H9 (cell line): Measurements from ENCODE around the gene FARP1. TPM values are rescaled to one million over a fixed set of nuclear protein-coding genes. Genes with fewer than 3 reads are reported as not detected.

Source experiments
- DNase-seq: peaks from one replicate; pipeline ENCODE4 v3.0.0-alpha.2; 2017
- H2AFZ ChIP-seq: one replicate; pipeline ENCODE4 v1.6.1; 2013; ENCODE audit warnings: mild to moderate bottlenecking, low read length, control low read depth, moderate library complexity
- H2AK5ac ChIP-seq: 2 replicates; pipeline ENCODE4 v1.6.1; 2013; ENCODE audit warnings: low read length, control low read depth, mixed read lengths; ENCODE audit not compliant: insufficient read length
- H2BK120ac ChIP-seq: one replicate; pipeline ENCODE4 v1.6.1; 2013; ENCODE audit warnings: low read depth, mild to moderate bottlenecking, low read length, control low read depth, inconsistent platforms; ENCODE audit not compliant: poor library complexity, severe bottlenecking
- H2BK12ac ChIP-seq: 2 replicates; pipeline ENCODE4 v1.6.1; 2013; ENCODE audit warnings: low read length, control low read depth, mixed read lengths, low read depth; ENCODE audit not compliant: insufficient read length
- H2BK15ac ChIP-seq: 2 replicates; pipeline ENCODE4 v1.6.1; 2013; ENCODE audit warnings: low read depth, low read length, control low read depth
- H2BK20ac ChIP-seq: one replicate; pipeline ENCODE4 v1.6.1; 2013; ENCODE audit warnings: low read depth, mild to moderate bottlenecking, low read length, control low read depth, inconsistent platforms; ENCODE audit not compliant: poor library complexity, severe bottlenecking
- H2BK5ac ChIP-seq: 2 replicates; pipeline ENCODE4 v1.6.1; 2013; ENCODE audit warnings: low read length, control low read depth, mixed read lengths; ENCODE audit not compliant: insufficient read length
- H3K14ac ChIP-seq: 2 replicates; pipeline ENCODE4 v1.6.1; 2013; ENCODE audit warnings: low read length, control low read depth; ENCODE audit not compliant: insufficient read depth
- H3K18ac ChIP-seq: 2 replicates; pipeline ENCODE4 v1.6.1; 2013; ENCODE audit warnings: low read depth, mild to moderate bottlenecking, mixed read lengths, low read length, control low read depth; ENCODE audit not compliant: insufficient read length
- H3K23ac ChIP-seq: 2 replicates; pipeline ENCODE4 v1.6.1; 2013; ENCODE audit warnings: low read length, control low read depth, mixed read lengths, low read depth; ENCODE audit not compliant: insufficient read length
- H3K23me2 ChIP-seq: 2 replicates; pipeline ENCODE4 v1.6.1; 2013; ENCODE audit warnings: low read depth, mild to moderate bottlenecking, mixed read lengths, low read length, control low read depth; ENCODE audit not compliant: insufficient read length, poor library complexity, severe bottlenecking
- H3K27ac ChIP-seq: 2 replicates; pipeline ENCODE4 v1.5.1; 2013; ENCODE audit warnings: low read length, control low read depth, mixed read lengths, low read depth; ENCODE audit not compliant: insufficient read length
- H3K27me3 ChIP-seq: 2 replicates; pipeline ENCODE4 v1.6.1; 2013; ENCODE audit warnings: low read length, control low read depth, inconsistent platforms; ENCODE audit not compliant: insufficient read depth
- H3K4ac ChIP-seq: 2 replicates; pipeline ENCODE4 v1.6.1; 2013; ENCODE audit warnings: low read depth, mild to moderate bottlenecking, control low read depth, inconsistent platforms, low read length, moderate library complexity
- H3K4me1 ChIP-seq: 2 replicates; pipeline ENCODE4 v1.6.1; 2013; ENCODE audit warnings: low read length, control low read depth, inconsistent platforms; ENCODE audit not compliant: insufficient read depth
- H3K4me2 ChIP-seq: 2 replicates; pipeline ENCODE4 v1.6.1; 2013; ENCODE audit warnings: low read length, control low read depth, mixed read lengths; ENCODE audit not compliant: insufficient read length, insufficient read depth
- H3K56ac ChIP-seq: 2 replicates; pipeline ENCODE4 v1.6.1; 2013; ENCODE audit warnings: low read depth, mild to moderate bottlenecking, mixed read lengths, low read length, control low read depth; ENCODE audit not compliant: insufficient read length
- H3K79me1 ChIP-seq: 2 replicates; pipeline ENCODE4 v1.6.1; 2013; ENCODE audit warnings: low read depth, mild to moderate bottlenecking, moderate library complexity, low read length, control low read depth, inconsistent platforms; ENCODE audit not compliant: insufficient read depth, poor library complexity, severe bottlenecking
- H3K79me2 ChIP-seq: 2 replicates; pipeline ENCODE4 v1.6.1; 2013; ENCODE audit warnings: low read length, control low read depth, inconsistent platforms; ENCODE audit not compliant: insufficient read depth
- H3K9ac ChIP-seq: 2 replicates; pipeline ENCODE4 v1.6.1; 2013; ENCODE audit warnings: low read length, control low read depth, mixed read lengths; ENCODE audit not compliant: insufficient read length; ENCODE audit errors: extremely low read depth
- H3K9me3 ChIP-seq: one replicate; pipeline ENCODE4 v1.6.1; 2013; ENCODE audit warnings: low read depth, low read length, inconsistent platforms; ENCODE audit not compliant: control insufficient read depth
- H3T11ph ChIP-seq: one replicate; pipeline ENCODE4 v1.6.1; 2013; ENCODE audit warnings: mild to moderate bottlenecking, low read length, control low read depth, inconsistent platforms
- H4K20me1 ChIP-seq: one replicate; pipeline ENCODE4 v1.6.1; 2013; ENCODE audit not compliant: control insufficient read depth, insufficient read length, insufficient read depth
- H4K5ac ChIP-seq: 2 replicates; pipeline ENCODE4 v1.6.1; 2013; ENCODE audit warnings: low read depth, mild to moderate bottlenecking, mixed read lengths, low read length, control low read depth; ENCODE audit not compliant: insufficient read length
- H4K8ac ChIP-seq: replicated peaks from 2 replicates; pipeline ENCODE4 v1.6.1; 2013; ENCODE audit warnings: low read length, control low read depth, mixed read lengths, low read depth; ENCODE audit not compliant: insufficient read length
- H4K91ac ChIP-seq: 2 replicates; pipeline ENCODE4 v1.6.1; 2013; ENCODE audit warnings: low read depth, mild to moderate bottlenecking, moderate library complexity, mixed read lengths, low read length, control low read depth; ENCODE audit not compliant: insufficient read length
- H3K27ac Mint-ChIP-seq, 3 experiments: 2 replicates in 2 of 3; 3 replicates in 1 of 3; pipeline ENCODE4 v1.8.0; 2020 to 2021; ENCODE audit warnings: mixed read lengths in 3 of 3, mild to moderate bottlenecking in 1 of 3, moderate library complexity in 1 of 3
- H3K27me3 Mint-ChIP-seq: 2 replicates; pipeline ENCODE4 v1.8.0; 2021; ENCODE audit warnings: low read depth, mild to moderate bottlenecking, moderate library complexity, mixed read lengths
- H3K36me3 Mint-ChIP-seq, 3 experiments: 2 replicates in 2 of 3; 3 replicates in 1 of 3; pipeline ENCODE4 v1.8.0; 2020 to 2021; ENCODE audit warnings: low read depth in 3 of 3, mixed read lengths in 3 of 3; ENCODE audit not compliant: insufficient read depth in 1 of 3
- H3K4me1 Mint-ChIP-seq, 2 experiments: 2 replicates each; pipeline ENCODE4 v1.8.0; 2020; ENCODE audit warnings: mixed read lengths in 2 of 2
- H3K4me3 Mint-ChIP-seq, 2 experiments: 2 replicates in 1 of 2; 3 replicates in 1 of 2; pipeline ENCODE4 v1.8.0; 2020 to 2021; ENCODE audit warnings: mild to moderate bottlenecking in 2 of 2, mixed read lengths in 2 of 2, moderate library complexity in 1 of 2
- H3K9me3 Mint-ChIP-seq, 2 experiments: 2 replicates in 1 of 2; 3 replicates in 1 of 2; pipeline ENCODE4 v1.8.0; 2020; ENCODE audit warnings: mild to moderate bottlenecking in 2 of 2, mixed read lengths in 2 of 2, moderate library complexity in 1 of 2
- CTCF ChIP-seq: fragments of 200-600 bp; sonication (generic); conservative IDR thresholded peaks from 3 replicates; pipeline ENCODE4 v1.8.0; 2021; ENCODE audit warnings: antibody characterized with exemption, mild to moderate bottlenecking
- WGBS: extraction: QIAGEN DNeasy Blood & Tissue Kit; methylation state at CpG from one replicate; pipeline ENCODE4 v1.1.7; 2013; ENCODE audit warnings: missing lambda C conversion rate, low lambda C conversion rate, mixed read lengths; ENCODE audit not compliant: insufficient read length; ENCODE audit errors: extremely low coverage; 5-methylcytosine and 5-hydroxymethylcytosine counted together
- total RNA-seq: library from RNA; stranded (reverse); gene quantifications from 2 replicates; pipeline ENCODE4 v1.2.1, GENCODE V29; 2021

FARP1 gene
- total RNA-seq, 1 experiment from 2014 or later, result 95.9 TPM

DNA sequence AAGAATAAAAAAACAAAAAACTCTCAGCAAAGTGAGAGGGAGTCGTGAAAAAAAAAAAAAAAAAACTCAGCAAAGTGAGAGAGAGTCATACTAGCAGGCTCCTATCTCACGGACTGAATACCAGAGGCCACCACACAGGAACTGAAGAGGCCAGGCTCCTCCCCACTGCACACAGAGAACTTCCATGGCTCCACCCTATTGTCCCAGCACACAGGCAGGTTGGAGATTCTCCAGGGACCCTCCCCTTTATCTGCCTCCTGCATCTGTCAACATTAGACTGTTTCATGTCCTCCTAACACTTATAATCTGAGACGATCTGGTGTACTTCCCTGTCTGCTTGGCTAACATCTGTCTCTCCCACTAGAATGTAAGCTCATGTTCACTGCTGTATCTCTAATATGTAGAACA is 37.0 kb upstream of the FARP1 start:
- Histone ChIP-seq H3K9ac (no peak overlapping the region), H3K14ac (no peak overlapping the region), H2BK120ac (no peak overlapping the region), H4K8ac (no peak overlapping the region), H3K79me2 (no peaks in the 10 kb centered on the region), H4K5ac (no peak overlapping the region), H3K4me1 (no peaks in the 10 kb centered on the region), H3K9me3 (no peaks in the 10 kb centered on the region), H3K4ac (no peak overlapping the region), H3K4me2 (no peak overlapping the region), H3K18ac (no peak overlapping the region), H2BK15ac (no peak overlapping the region), H3T11ph (no peak overlapping the region), H2AFZ (no peak overlapping the region), H3K23ac (no peak overlapping the region), H2BK12ac (no peak overlapping the region), H4K91ac (no peak overlapping the region), H2AK5ac (no peak overlapping the region), H3K27ac (no peak overlapping the region), H2BK20ac (no peak overlapping the region), H3K27me3 (no peaks in the 10 kb centered on the region), H4K20me1 (no peaks in the 10 kb centered on the region), H3K79me1 (no peaks in the 10 kb centered on the region), H2BK5ac (no peak overlapping the region), H3K56ac (no peak overlapping the region), H3K23me2 (no peaks in the 10 kb centered on the region)
- no peak for DNase-seq
- Mint-ChIP-seq H3K27ac (no peak overlapping the region), H3K4me3 (no peak overlapping the region), H3K27me3 (peaks cover 2% of the 10 kb centered on the region), H3K36me3 (peaks cover 0 to 12% (median 0%) of the 10 kb centered on the region in 3 experiments; a peak in 3 of 7 replicates), H3K9me3 (peaks cover 0 to 15% of the 10 kb centered on the region in 2 experiments; a peak in 2 of 5 replicates), H3K4me1 (peaks cover 15 to 18% of the 10 kb centered on the region in 2 experiments)
- TF ChIP-seq CTCF, result no peak
- no CpG with 5 or more reads among the region's 3 CpGs for WGBS
